H9 (cell line): Measurements from ENCODE around the gene MED27. TPM values are rescaled to one million over a fixed set of nuclear protein-coding genes. Genes with fewer than 3 reads are reported as not detected.

Experiments used
- DNase-seq: peaks from one replicate; pipeline ENCODE4 v3.0.0-alpha.2; 2017
- H2AFZ ChIP-seq: one replicate; pipeline ENCODE4 v1.6.1; 2013; ENCODE audit warnings: mild to moderate bottlenecking, low read length, control low read depth, moderate library complexity
- H2AK5ac ChIP-seq: 2 replicates; pipeline ENCODE4 v1.6.1; 2013; ENCODE audit warnings: low read length, control low read depth, mixed read lengths; ENCODE audit not compliant: insufficient read length
- H2BK120ac ChIP-seq: one replicate; pipeline ENCODE4 v1.6.1; 2013; ENCODE audit warnings: low read depth, mild to moderate bottlenecking, low read length, control low read depth, inconsistent platforms; ENCODE audit not compliant: poor library complexity, severe bottlenecking
- H2BK12ac ChIP-seq: 2 replicates; pipeline ENCODE4 v1.6.1; 2013; ENCODE audit warnings: low read length, control low read depth, mixed read lengths, low read depth; ENCODE audit not compliant: insufficient read length
- H2BK15ac ChIP-seq: 2 replicates; pipeline ENCODE4 v1.6.1; 2013; ENCODE audit warnings: low read depth, low read length, control low read depth
- H2BK20ac ChIP-seq: one replicate; pipeline ENCODE4 v1.6.1; 2013; ENCODE audit warnings: low read depth, mild to moderate bottlenecking, low read length, control low read depth, inconsistent platforms; ENCODE audit not compliant: poor library complexity, severe bottlenecking
- H2BK5ac ChIP-seq: 2 replicates; pipeline ENCODE4 v1.6.1; 2013; ENCODE audit warnings: low read length, control low read depth, mixed read lengths; ENCODE audit not compliant: insufficient read length
- H3K14ac ChIP-seq: 2 replicates; pipeline ENCODE4 v1.6.1; 2013; ENCODE audit warnings: low read length, control low read depth; ENCODE audit not compliant: insufficient read depth
- H3K18ac ChIP-seq: 2 replicates; pipeline ENCODE4 v1.6.1; 2013; ENCODE audit warnings: low read depth, mild to moderate bottlenecking, mixed read lengths, low read length, control low read depth; ENCODE audit not compliant: insufficient read length
- H3K23ac ChIP-seq: 2 replicates; pipeline ENCODE4 v1.6.1; 2013; ENCODE audit warnings: low read length, control low read depth, mixed read lengths, low read depth; ENCODE audit not compliant: insufficient read length
- H3K23me2 ChIP-seq: 2 replicates; pipeline ENCODE4 v1.6.1; 2013; ENCODE audit warnings: low read depth, mild to moderate bottlenecking, mixed read lengths, low read length, control low read depth; ENCODE audit not compliant: insufficient read length, poor library complexity, severe bottlenecking
- H3K27ac ChIP-seq: 2 replicates; pipeline ENCODE4 v1.5.1; 2013; ENCODE audit warnings: low read length, control low read depth, mixed read lengths, low read depth; ENCODE audit not compliant: insufficient read length
- H3K27me3 ChIP-seq: 2 replicates; pipeline ENCODE4 v1.6.1; 2013; ENCODE audit warnings: low read length, control low read depth, inconsistent platforms; ENCODE audit not compliant: insufficient read depth
- H3K4ac ChIP-seq: 2 replicates; pipeline ENCODE4 v1.6.1; 2013; ENCODE audit warnings: low read depth, mild to moderate bottlenecking, control low read depth, inconsistent platforms, low read length, moderate library complexity
- H3K4me1 ChIP-seq: 2 replicates; pipeline ENCODE4 v1.6.1; 2013; ENCODE audit warnings: low read length, control low read depth, inconsistent platforms; ENCODE audit not compliant: insufficient read depth
- H3K4me2 ChIP-seq: 2 replicates; pipeline ENCODE4 v1.6.1; 2013; ENCODE audit warnings: low read length, control low read depth, mixed read lengths; ENCODE audit not compliant: insufficient read length, insufficient read depth
- H3K56ac ChIP-seq: 2 replicates; pipeline ENCODE4 v1.6.1; 2013; ENCODE audit warnings: low read depth, mild to moderate bottlenecking, mixed read lengths, low read length, control low read depth; ENCODE audit not compliant: insufficient read length
- H3K79me1 ChIP-seq: 2 replicates; pipeline ENCODE4 v1.6.1; 2013; ENCODE audit warnings: low read depth, mild to moderate bottlenecking, moderate library complexity, low read length, control low read depth, inconsistent platforms; ENCODE audit not compliant: insufficient read depth, poor library complexity, severe bottlenecking
- H3K79me2 ChIP-seq: 2 replicates; pipeline ENCODE4 v1.6.1; 2013; ENCODE audit warnings: low read length, control low read depth, inconsistent platforms; ENCODE audit not compliant: insufficient read depth
- H3K9ac ChIP-seq: 2 replicates; pipeline ENCODE4 v1.6.1; 2013; ENCODE audit warnings: low read length, control low read depth, mixed read lengths; ENCODE audit not compliant: insufficient read length; ENCODE audit errors: extremely low read depth
- H3K9me3 ChIP-seq: one replicate; pipeline ENCODE4 v1.6.1; 2013; ENCODE audit warnings: low read depth, low read length, inconsistent platforms; ENCODE audit not compliant: control insufficient read depth
- H3T11ph ChIP-seq: one replicate; pipeline ENCODE4 v1.6.1; 2013; ENCODE audit warnings: mild to moderate bottlenecking, low read length, control low read depth, inconsistent platforms
- H4K20me1 ChIP-seq: one replicate; pipeline ENCODE4 v1.6.1; 2013; ENCODE audit not compliant: control insufficient read depth, insufficient read length, insufficient read depth
- H4K5ac ChIP-seq: 2 replicates; pipeline ENCODE4 v1.6.1; 2013; ENCODE audit warnings: low read depth, mild to moderate bottlenecking, mixed read lengths, low read length, control low read depth; ENCODE audit not compliant: insufficient read length
- H4K8ac ChIP-seq: replicated peaks from 2 replicates; pipeline ENCODE4 v1.6.1; 2013; ENCODE audit warnings: low read length, control low read depth, mixed read lengths, low read depth; ENCODE audit not compliant: insufficient read length
- H4K91ac ChIP-seq: 2 replicates; pipeline ENCODE4 v1.6.1; 2013; ENCODE audit warnings: low read depth, mild to moderate bottlenecking, moderate library complexity, mixed read lengths, low read length, control low read depth; ENCODE audit not compliant: insufficient read length
- H3K27ac Mint-ChIP-seq, 3 experiments: 2 replicates in 2 of 3; 3 replicates in 1 of 3; pipeline ENCODE4 v1.8.0; 2020 to 2021; ENCODE audit warnings: mixed read lengths in 3 of 3, mild to moderate bottlenecking in 1 of 3, moderate library complexity in 1 of 3
- H3K27me3 Mint-ChIP-seq: 2 replicates; pipeline ENCODE4 v1.8.0; 2021; ENCODE audit warnings: low read depth, mild to moderate bottlenecking, moderate library complexity, mixed read lengths
- H3K36me3 Mint-ChIP-seq, 3 experiments: 2 replicates in 2 of 3; 3 replicates in 1 of 3; pipeline ENCODE4 v1.8.0; 2020 to 2021; ENCODE audit warnings: low read depth in 3 of 3, mixed read lengths in 3 of 3; ENCODE audit not compliant: insufficient read depth in 1 of 3
- H3K4me1 Mint-ChIP-seq, 2 experiments: 2 replicates each; pipeline ENCODE4 v1.8.0; 2020; ENCODE audit warnings: mixed read lengths in 2 of 2
- H3K4me3 Mint-ChIP-seq, 2 experiments: 2 replicates in 1 of 2; 3 replicates in 1 of 2; pipeline ENCODE4 v1.8.0; 2020 to 2021; ENCODE audit warnings: mild to moderate bottlenecking in 2 of 2, mixed read lengths in 2 of 2, moderate library complexity in 1 of 2
- H3K9me3 Mint-ChIP-seq, 2 experiments: 2 replicates in 1 of 2; 3 replicates in 1 of 2; pipeline ENCODE4 v1.8.0; 2020; ENCODE audit warnings: mild to moderate bottlenecking in 2 of 2, mixed read lengths in 2 of 2, moderate library complexity in 1 of 2
- WGBS: extraction: QIAGEN DNeasy Blood & Tissue Kit; methylation state at CpG from one replicate; pipeline ENCODE4 v1.1.7; 2013; ENCODE audit warnings: missing lambda C conversion rate, low lambda C conversion rate, mixed read lengths; ENCODE audit not compliant: insufficient read length; ENCODE audit errors: extremely low coverage; 5-methylcytosine and 5-hydroxymethylcytosine counted together
- total RNA-seq: library from RNA; stranded (reverse); gene quantifications from 2 replicates; pipeline ENCODE4 v1.2.1, GENCODE V29; 2021
- TF ChIP-seq, protein P1 (sequence below): fragments of 200-600 bp; sonication (generic); conservative IDR thresholded peaks from 3 replicates; pipeline ENCODE4 v1.8.0; 2021; ENCODE audit warnings: antibody characterized with exemption, mild to moderate bottlenecking

MED27 gene
- total RNA-seq, 1 experiment from 2014 or later = 33.5 TPM

DNA sequence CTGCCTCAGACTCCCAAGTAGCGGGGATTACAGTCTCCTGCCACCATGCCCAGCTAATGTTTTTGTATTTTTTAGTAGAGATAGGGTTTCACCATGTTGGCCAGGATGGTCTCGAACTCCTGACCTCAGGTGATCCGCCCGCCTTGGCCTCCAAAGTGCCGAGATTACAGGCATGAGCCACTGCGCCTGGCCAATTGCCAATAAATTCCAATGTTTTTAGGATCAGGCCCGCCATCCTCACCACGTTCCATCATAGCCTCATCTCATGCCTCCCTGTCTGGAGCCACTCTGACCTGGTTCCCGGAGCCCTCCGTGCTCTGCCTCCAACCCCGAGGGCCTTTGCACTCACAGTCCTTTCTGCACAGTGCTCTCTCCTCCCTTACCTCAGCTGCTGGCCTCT, 268.3 kb downstream of the MED27 start:
- TF ChIP-seq, protein P1, sequence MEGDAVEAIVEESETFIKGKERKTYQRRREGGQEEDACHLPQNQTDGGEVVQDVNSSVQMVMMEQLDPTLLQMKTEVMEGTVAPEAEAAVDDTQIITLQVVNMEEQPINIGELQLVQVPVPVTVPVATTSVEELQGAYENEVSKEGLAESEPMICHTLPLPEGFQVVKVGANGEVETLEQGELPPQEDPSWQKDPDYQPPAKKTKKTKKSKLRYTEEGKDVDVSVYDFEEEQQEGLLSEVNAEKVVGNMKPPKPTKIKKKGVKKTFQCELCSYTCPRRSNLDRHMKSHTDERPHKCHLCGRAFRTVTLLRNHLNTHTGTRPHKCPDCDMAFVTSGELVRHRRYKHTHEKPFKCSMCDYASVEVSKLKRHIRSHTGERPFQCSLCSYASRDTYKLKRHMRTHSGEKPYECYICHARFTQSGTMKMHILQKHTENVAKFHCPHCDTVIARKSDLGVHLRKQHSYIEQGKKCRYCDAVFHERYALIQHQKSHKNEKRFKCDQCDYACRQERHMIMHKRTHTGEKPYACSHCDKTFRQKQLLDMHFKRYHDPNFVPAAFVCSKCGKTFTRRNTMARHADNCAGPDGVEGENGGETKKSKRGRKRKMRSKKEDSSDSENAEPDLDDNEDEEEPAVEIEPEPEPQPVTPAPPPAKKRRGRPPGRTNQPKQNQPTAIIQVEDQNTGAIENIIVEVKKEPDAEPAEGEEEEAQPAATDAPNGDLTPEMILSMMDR = no peak
- Histone ChIP-seq H4K8ac (no peak overlapping the region), H3K79me2 (no peaks in the 10 kb centered on the region), H2BK15ac (no peak overlapping the region), H4K20me1 (no peaks in the 10 kb centered on the region), H3K18ac (no peak overlapping the region), H3K27ac (no peak overlapping the region), H3K14ac (no peak overlapping the region; the same call in 1 of the 2 replicates), H3K27me3 (no peaks in the 10 kb centered on the region), H3T11ph (no peak overlapping the region), H3K4me1 (peaks cover 5% of the 10 kb centered on the region; the same call in 1 of the 2 replicates), H3K56ac (no peak overlapping the region), H3K4ac (no peak overlapping the region), H4K91ac (no peak overlapping the region), H2BK5ac (no peak overlapping the region), H2AK5ac (no peak overlapping the region), H3K9me3 (no peaks in the 10 kb centered on the region), H3K79me1 (no peaks in the 10 kb centered on the region), H3K23me2 (peaks cover 4% of the 10 kb centered on the region), H2BK120ac (no peak overlapping the region), H3K23ac (no peak overlapping the region), H2BK12ac (no peak overlapping the region), H2BK20ac (no peak overlapping the region), H3K9ac (no peak overlapping the region), H4K5ac (no peak overlapping the region), H2AFZ (no peak overlapping the region), H3K4me2 (no peak overlapping the region)
- Mint-ChIP-seq H3K27me3 (peaks cover 5% of the 10 kb centered on the region), H3K27ac (peak overlapping the region in 1 of 3 experiments; percentile 56; a peak in 1 of 7 replicates), H3K4me1 (peaks cover 20 to 47% of the 10 kb centered on the region in 2 experiments), H3K9me3 (no peaks in the 10 kb centered on the region), H3K4me3 (no peak overlapping the region), H3K36me3 (no peaks in the 10 kb centered on the region)
- no CpG with 5 or more reads among the region's 11 CpGs for WGBS
- no peak for DNase-seq
